GM10248 (cell line): ENCODE results near the gene CHCHD1.

ENCODE experiments used
- CTCF ChIA-PET: fragments of 300-600 bp; sonication (Branson Sonifier 250); formaldehyde crosslinking; extraction: SDS; loops from one replicate; lab custom pipeline; 2021; ENCODE audit warnings: antibody characterized with exemption; lab: Yijun Ruan, JAX
- POLR2A ChIA-PET: fragments of 350-650 bp; sonication (Branson Sonifier 250); formaldehyde crosslinking; extraction: SDS; loops from one replicate; lab custom pipeline; 2020; ENCODE audit warnings: antibody characterized with exemption; lab: Yijun Ruan, JAX
- DNase-seq: peaks from one replicate; pipeline ENCODE4 v3.0.0; 2012; ENCODE audit errors: extremely low spot score
- TF ChIP-seq, protein P1 (sequence below): IDR thresholded peaks from 2 replicates; pipeline ENCODE4 v1.5.1; 2012; ENCODE audit warnings: mild to moderate bottlenecking, low read depth; ENCODE audit errors: extremely low read depth, missing control alignments, control extremely low read depth

Gene CHCHD1

GRCh38 chr10:73742454-73742734, 39.5 kb upstream of the CHCHD1 start:
- CTCF ChIA-PET: interaction anchor here (0.7 to 3.9 kb wide), 2 partner anchors 11 to 212 kb away, joined by 3 to 16 read pairs; no protein-coding TSS in a partner anchor
- no peak for DNase-seq
- POLR2A ChIA-PET: interaction anchor here (0.6 kb wide), 1 partner anchor 115 kb away, joined by 3 read pairs; no protein-coding TSS in a partner anchor
- TF ChIP-seq, protein P1, sequence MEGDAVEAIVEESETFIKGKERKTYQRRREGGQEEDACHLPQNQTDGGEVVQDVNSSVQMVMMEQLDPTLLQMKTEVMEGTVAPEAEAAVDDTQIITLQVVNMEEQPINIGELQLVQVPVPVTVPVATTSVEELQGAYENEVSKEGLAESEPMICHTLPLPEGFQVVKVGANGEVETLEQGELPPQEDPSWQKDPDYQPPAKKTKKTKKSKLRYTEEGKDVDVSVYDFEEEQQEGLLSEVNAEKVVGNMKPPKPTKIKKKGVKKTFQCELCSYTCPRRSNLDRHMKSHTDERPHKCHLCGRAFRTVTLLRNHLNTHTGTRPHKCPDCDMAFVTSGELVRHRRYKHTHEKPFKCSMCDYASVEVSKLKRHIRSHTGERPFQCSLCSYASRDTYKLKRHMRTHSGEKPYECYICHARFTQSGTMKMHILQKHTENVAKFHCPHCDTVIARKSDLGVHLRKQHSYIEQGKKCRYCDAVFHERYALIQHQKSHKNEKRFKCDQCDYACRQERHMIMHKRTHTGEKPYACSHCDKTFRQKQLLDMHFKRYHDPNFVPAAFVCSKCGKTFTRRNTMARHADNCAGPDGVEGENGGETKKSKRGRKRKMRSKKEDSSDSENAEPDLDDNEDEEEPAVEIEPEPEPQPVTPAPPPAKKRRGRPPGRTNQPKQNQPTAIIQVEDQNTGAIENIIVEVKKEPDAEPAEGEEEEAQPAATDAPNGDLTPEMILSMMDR: no peak

- DNase-seq: no peak
- POLR2A ChIA-PET: interaction anchor here (0.5 to 1.4 kb wide), 3 partner anchors 29 to 1466 kb away, joined by 3 to 6 read pairs (median 5); a partner anchor contains a TSS
- TF ChIP-seq, protein P1: no peak
- CTCF ChIA-PET: interaction anchor here (0.6 to 3.9 kb wide), 3 partner anchors 12 to 214 kb away, joined by 3 to 16 read pairs (median 3); no protein-coding TSS in a partner anchor
Measured at GRCh38 chr10:73743327-73743904, 38.4 kb upstream of the CHCHD1 start.

DNA sequence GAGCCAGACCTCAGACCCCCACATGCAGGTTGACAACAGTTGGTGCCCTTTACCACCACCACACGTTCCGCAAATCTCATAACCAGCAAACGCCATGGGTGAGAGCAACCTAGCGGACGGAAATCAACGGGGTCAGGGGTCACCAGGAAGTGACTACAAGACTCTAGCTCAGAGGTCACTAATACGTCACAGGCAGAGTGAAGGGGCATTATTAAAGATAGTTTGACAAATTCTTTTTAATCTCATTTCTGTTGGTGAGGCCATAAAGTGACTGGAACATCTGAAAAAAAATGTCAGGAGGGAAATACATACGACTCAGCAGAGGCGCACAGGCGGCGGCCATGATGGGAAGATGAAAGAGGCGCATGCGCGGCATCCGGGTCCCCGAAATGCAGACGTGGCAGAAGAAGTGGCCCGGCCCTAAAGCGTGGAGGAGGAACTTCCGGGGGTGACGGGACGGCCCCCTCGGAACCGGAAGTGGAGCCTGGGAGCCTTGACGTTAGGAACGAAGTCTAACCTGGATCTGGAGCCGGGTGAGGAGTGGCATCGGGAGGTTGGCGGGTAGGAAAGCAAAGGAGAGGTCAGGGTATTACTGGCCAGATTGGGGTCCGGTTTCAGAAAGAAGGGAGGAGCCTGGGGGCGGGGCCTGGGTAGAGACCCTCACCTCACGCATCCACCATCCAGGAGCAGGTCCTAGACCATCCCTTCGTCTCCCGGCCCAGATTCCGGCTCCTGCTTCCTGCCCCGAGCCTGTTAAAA, 37.8 kb upstream of the CHCHD1 start, which contains the start of gene SEC24C:
Gene SEC24C (plus strand): TSS at position 468 of the 759 bp plus-strand sequence. CDS start 2,461 bp downstream, outside the sequence.
- ChIA-PET CTCF (interaction anchor here (0.6 to 3.9 kb wide), 5 partner anchors 11 to 215 kb away, joined by 3 to 16 read pairs (median 3); no protein-coding TSS in a partner anchor), POLR2A (interaction anchor here (0.9 to 1.5 kb wide), 3 partner anchors 13 to 35 kb away, joined by 3 to 6 read pairs (median 4); a partner anchor contains a TSS)
- TF ChIP-seq, protein P1: no peak
- DNase-seq: peak; percentile 94

- DNase-seq: peak; percentile 44
- TF ChIP-seq, protein P1: no peak
- POLR2A ChIA-PET: interaction anchor here (0.6 to 1.5 kb wide), 5 partner anchors 11 to 72 kb away, joined by 3 to 4 read pairs (median 3); partner anchors contain the start of gene CHCHD1
- CTCF ChIA-PET: interaction anchor here (1.0 to 3.9 kb wide), 4 partner anchors 10 to 216 kb away, joined by 3 to 16 read pairs (median 4); no protein-coding TSS in a partner anchor
Measured at GRCh38 chr10:73744664-73744975, 37.2 kb upstream of the CHCHD1 start.

- no peak for DNase-seq
- POLR2A ChIA-PET: interaction anchor here (0.7 kb wide), 1 partner anchor 313 kb away, joined by 4 read pairs; no protein-coding TSS in a partner anchor
- TF ChIP-seq, protein P1: no peak
- CTCF ChIA-PET: interaction anchor here (0.7 to 2.8 kb wide), 5 partner anchors 12 to 218 kb away, joined by 3 to 14 read pairs (median 3); no protein-coding TSS in a partner anchor
Measured at GRCh38 chr10:73746721-73747120, 35.1 kb upstream of the CHCHD1 start.

GRCh38 chr10:73750819-73751218, 31.0 kb upstream of the CHCHD1 start:
- DNase-seq: no peak
- CTCF ChIA-PET: interaction anchor here (1.1 to 1.3 kb wide), 2 partner anchors 9 to 20 kb away, joined by 3 to 5 read pairs; no protein-coding TSS in a partner anchor
- POLR2A ChIA-PET: interaction anchor here (0.9 to 1.4 kb wide), 2 partner anchors 8 to 17 kb away, joined by 3 to 4 read pairs; no protein-coding TSS in a partner anchor
- TF ChIP-seq, protein P1: no peak
